Activated naive CD4-positive, alpha-beta T cell treated with anti-CD3 and anti-CD28 coated beads, Interleukin-2, amount 50 U/mL, for 24 hours (primary cell): Measurements from ENCODE around the gene USP50.
"Not testable (repeated sequence)": the region's sequence is repeated elsewhere in the genome, so short reads cannot be mapped to it uniquely, and the experiment has no call there.

ENCODE experiments used
- H3K27ac Mint-ChIP-seq: one replicate; pipeline ENCODE4 v1.8.0; 2021; ENCODE audit warnings: mild to moderate bottlenecking, mixed read lengths
- H3K27me3 Mint-ChIP-seq: one replicate; pipeline ENCODE4 v1.8.0; 2021; ENCODE audit warnings: mixed read lengths
- H3K36me3 Mint-ChIP-seq: one replicate; pipeline ENCODE4 v1.8.0; 2021; ENCODE audit warnings: mixed read lengths
- H3K4me1 Mint-ChIP-seq: one replicate; pipeline ENCODE4 v1.8.0; 2021; ENCODE audit warnings: mixed read lengths
- H3K4me3 Mint-ChIP-seq: one replicate; pipeline ENCODE4 v1.8.0; 2021; ENCODE audit warnings: mild to moderate bottlenecking, mixed read lengths
- H3K9me3 Mint-ChIP-seq: one replicate; pipeline ENCODE4 v1.8.0; 2021; ENCODE audit warnings: mixed read lengths

The USP50 gene

DNA sequence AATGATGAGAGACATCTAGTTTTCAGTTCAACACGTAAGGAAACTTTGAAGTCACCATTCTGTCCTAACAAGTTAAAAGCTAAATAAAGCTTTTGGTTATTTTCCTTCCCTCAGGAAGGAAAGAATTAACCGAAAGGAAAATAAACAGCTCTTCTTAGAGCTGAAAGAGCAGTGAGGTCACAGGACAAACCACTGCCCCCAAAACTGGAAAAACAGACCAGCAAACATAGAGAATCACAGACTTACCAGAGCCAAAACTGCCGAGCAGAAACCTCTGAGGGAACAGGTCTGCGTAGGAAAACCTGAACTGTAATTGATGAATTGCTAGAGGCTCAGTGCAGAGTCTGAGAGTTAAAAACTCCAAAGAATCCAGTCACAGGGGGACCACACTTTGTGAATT lies 14.7 kb downstream of the USP50 start:
- Mint-ChIP-seq H3K9me3 (no peaks in the 10 kb centered on the region), H3K4me3 (no peak overlapping the region), H3K27ac (no peak overlapping the region), H3K27me3 (no peaks in the 10 kb centered on the region), H3K4me1 (no peaks in the 10 kb centered on the region), H3K36me3 (peaks cover 4% of the 10 kb centered on the region)

DNA sequence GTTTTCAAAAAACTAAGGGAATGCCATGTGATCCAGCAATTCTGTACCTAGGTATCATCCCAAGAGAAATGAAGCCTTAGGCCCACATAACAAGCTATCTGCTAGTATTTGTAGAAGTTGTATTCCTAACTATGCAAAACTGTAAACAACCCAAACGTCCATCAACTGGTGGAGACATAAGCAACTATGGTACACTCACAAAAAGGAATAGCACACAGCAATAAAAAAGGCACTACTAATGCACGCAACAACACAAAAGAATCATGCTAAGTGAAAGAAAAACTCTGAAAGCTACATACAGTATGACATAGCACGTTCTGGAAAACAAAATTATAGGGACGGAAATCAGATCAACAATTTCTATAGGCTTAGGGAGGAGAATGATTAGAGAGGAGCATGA lies 15.3 kb downstream of the USP50 start:
- H3K27me3 Mint-ChIP-seq, result no peaks in the 10 kb centered on the region
- no peaks in the 10 kb centered on the region for H3K9me3 Mint-ChIP-seq
- no peak overlapping the region for H3K4me3 Mint-ChIP-seq
- H3K27ac Mint-ChIP-seq, result no peak overlapping the region
- H3K4me1 Mint-ChIP-seq, result no peaks in the 10 kb centered on the region
- peaks cover 4% of the 10 kb centered on the region for H3K36me3 Mint-ChIP-seq

DNA sequence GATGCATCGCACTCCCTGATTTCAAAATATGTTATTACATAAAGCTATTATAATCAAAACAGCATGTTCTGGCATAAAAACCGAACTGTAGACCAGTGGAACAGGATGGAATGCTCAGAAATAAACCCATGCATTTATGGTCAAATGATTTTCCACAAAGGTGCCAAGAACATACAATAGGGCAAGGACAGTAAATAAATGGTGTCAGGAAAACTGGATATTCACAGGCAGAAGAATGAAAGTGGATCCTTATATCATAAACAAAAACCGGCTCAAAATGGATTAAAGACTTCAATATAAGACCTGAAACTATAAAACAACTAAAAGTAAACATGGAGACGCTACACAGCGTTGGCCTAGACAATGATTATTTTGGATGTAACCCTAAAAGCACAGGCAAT lies 22.6 kb downstream of the USP50 start:
- no peak overlapping the region for H3K4me3 Mint-ChIP-seq
- H3K36me3 Mint-ChIP-seq, result no peaks in the 10 kb centered on the region
- H3K27me3 Mint-ChIP-seq, result no peaks in the 10 kb centered on the region
- H3K4me1 Mint-ChIP-seq, result no peaks in the 10 kb centered on the region
- no peaks in the 10 kb centered on the region for H3K9me3 Mint-ChIP-seq
- no peak overlapping the region for H3K27ac Mint-ChIP-seq

DNA sequence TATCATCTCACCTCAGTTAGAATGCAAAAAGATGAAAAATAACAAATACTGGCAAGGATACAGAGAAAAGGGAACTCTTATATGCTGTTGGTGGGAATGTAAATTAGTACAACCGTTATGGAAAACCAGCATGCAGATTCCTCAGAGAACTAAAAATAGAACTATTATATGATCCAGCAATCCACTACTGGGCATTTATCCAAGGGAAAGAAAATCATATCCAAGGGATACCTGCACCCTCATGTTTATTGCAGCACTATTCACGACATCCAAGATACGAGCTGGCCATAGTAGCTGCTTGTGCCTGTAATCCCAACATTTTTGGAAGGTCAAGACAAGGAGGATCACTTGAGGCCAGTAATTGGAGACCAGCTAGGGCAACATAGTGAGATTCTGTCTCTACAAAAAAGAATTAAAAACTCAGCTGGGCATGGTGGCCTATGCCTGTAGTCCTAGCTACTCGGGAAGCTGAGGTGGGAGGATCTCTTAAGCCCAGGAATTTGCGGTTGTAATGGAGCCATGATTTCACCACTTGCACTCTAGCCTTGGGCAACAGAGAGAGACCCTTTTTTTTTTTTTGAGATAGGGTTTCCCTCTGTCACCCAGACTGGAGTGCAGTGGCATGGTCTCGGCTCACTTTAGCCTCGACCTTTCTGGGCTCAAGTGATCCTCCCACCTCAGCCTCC lies 26.6 kb downstream of the USP50 start:
- H3K27ac Mint-ChIP-seq, result no peak overlapping the region
- no peak overlapping the region for H3K4me3 Mint-ChIP-seq
- no peaks in the 10 kb centered on the region for H3K27me3 Mint-ChIP-seq

DNA sequence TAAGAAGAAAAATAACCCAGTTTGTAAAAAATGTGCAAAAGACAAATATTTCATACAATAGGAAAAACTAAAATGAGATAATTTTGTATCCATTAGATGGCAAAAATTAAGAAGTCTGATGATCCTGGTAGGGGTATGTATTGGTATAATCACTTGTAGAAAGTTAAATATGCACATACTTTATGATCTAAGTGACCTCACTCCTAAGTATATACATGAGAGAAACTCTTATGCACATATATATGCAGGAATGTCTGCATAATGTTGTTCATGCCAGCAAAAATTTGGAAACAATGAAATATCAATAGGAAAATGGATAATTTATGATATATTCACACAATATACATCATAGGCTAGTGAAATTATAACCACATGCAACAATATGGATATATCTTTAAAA lies 33.5 kb downstream of the USP50 start:
- no peak overlapping the region for H3K4me3 Mint-ChIP-seq
- peaks cover 3% of the 10 kb centered on the region for H3K36me3 Mint-ChIP-seq
- no peaks in the 10 kb centered on the region for H3K9me3 Mint-ChIP-seq
- no peaks in the 10 kb centered on the region for H3K4me1 Mint-ChIP-seq
- no peak overlapping the region for H3K27ac Mint-ChIP-seq
- H3K27me3 Mint-ChIP-seq, result no peaks in the 10 kb centered on the region

More for the DNA sequence above, 26.6 kb downstream of the USP50 start:
- Mint-ChIP-seq H3K4me1 (no peaks in the 10 kb centered on the region), H3K9me3 (peaks cover 5% of the 10 kb centered on the region), H3K36me3 (peaks cover 3% of the 10 kb centered on the region)

DNA sequence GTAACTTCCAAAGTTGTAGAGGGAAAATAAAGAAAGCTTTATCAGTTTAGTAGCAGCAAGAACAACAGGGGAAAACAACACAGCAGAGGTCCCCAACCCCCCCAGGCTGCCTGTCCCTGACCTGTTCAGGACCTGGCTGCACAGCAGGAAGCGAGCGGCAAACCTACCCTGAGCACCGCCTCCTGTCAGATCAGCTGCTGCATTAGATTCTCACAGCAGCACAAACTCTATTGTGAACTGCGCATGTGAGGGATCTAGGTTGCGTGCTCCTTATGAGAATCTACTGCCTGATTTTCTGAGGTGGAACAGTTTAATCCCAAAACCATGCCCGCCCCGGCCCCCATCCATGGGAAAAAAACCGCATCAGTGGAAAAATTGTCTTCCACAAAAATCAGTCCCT lies 40.3 kb downstream of the USP50 start:
- Mint-ChIP-seq H3K27me3 (no peaks in the 10 kb centered on the region), H3K9me3 (no peaks in the 10 kb centered on the region), H3K4me3 (no peak overlapping the region), H3K4me1 (no peaks in the 10 kb centered on the region), H3K36me3 (peaks cover 4% of the 10 kb centered on the region), H3K27ac (no peak overlapping the region)

DNA sequence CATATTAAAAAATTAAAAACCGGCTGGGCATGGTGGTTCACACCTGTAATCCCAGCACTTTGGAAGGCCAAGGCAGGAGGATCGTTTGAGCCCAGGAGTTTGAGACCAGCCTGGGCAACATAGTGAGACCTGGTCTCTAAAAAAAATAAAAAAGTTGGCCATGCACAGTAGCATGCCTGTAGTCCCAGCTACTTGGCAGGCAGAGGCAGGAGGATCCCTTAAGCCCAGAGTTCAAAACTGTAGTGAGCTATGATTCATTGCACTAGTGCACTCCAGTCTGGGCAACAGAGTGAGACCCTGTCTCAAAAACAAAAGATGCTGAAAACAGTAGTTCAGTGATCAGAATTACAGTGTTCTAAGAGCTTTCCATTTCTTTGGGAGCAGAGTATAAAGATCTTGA lies 40.8 kb downstream of the USP50 start:
- not testable (repeated sequence) for H3K27ac Mint-ChIP-seq, H3K4me1 Mint-ChIP-seq, H3K36me3 Mint-ChIP-seq, H3K27me3 Mint-ChIP-seq, H3K9me3 Mint-ChIP-seq, H3K4me3 Mint-ChIP-seq

DNA sequence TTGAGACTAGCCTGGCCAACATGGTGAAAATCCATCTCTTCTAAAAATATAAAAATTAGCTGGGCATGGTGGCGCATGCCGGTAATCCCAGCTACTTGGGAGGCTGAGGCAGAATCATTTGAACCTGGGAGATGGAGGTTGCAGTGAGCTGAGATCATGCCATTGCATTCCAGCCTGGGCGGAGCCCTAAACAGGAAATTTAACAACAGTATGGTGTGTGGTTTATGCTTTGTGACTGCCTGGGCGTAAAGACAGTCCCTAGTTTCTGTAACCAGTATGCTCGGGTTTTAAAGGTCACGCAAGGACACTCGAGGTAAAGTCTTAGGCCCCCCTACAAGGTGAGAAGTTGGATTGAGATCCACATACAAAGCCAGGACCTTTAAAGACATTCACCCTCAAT lies 43.3 kb downstream of the USP50 start:
- no peak overlapping the region for H3K4me3 Mint-ChIP-seq
- H3K27ac Mint-ChIP-seq, result no peak overlapping the region
- H3K36me3 Mint-ChIP-seq, result peaks cover 12% of the 10 kb centered on the region
- no peaks in the 10 kb centered on the region for H3K4me1 Mint-ChIP-seq
- no peaks in the 10 kb centered on the region for H3K9me3 Mint-ChIP-seq
- H3K27me3 Mint-ChIP-seq, result no peaks in the 10 kb centered on the region

DNA sequence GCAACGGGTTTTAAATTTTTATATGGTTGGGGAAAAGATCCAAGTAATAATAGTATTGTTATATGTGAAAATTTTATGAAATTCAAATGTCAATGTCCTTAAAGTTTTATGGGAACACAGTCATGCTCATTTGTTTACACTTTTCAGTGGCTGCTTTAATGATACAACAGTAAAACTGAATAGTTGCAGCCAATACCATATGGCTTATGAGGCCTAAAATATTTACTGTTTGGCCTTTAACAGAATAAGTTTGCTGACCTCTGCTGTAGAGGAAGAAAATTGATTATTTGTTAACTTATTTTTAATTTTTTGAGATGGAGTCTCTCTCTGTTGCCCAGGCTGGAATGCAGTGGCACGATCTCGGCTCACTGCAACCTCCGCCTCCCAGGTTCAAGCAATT lies 44.7 kb downstream of the USP50 start:
- Mint-ChIP-seq H3K4me1 (no peaks in the 10 kb centered on the region), H3K9me3 (no peaks in the 10 kb centered on the region), H3K4me3 (no peak overlapping the region), H3K27ac (no peak overlapping the region), H3K36me3 (peaks cover 12% of the 10 kb centered on the region), H3K27me3 (no peaks in the 10 kb centered on the region)

DNA sequence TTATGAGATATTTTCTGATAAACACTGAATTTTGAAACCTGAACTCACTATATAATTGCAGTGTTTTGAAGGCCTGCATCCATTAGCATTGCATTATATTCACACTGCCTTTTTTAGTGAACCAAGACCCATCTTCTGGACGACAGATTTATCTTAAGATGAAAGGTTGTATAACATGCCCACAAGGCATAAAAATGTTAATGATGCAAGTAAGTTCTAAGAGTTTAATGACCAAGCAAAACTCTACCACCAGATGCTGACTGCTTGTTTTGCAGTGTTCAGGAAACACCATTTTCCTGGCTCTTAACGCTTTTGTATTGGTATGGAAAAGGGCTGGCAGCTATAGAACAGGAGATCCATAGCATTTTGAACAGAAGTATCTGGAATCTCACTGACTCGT lies 46.1 kb downstream of the USP50 start:
- H3K27me3 Mint-ChIP-seq, result no peaks in the 10 kb centered on the region
- H3K4me3 Mint-ChIP-seq, result no peak overlapping the region
- H3K36me3 Mint-ChIP-seq, result peaks cover 13% of the 10 kb centered on the region
- no peaks in the 10 kb centered on the region for H3K4me1 Mint-ChIP-seq
- no peak overlapping the region for H3K27ac Mint-ChIP-seq
- H3K9me3 Mint-ChIP-seq, result no peaks in the 10 kb centered on the region

DNA sequence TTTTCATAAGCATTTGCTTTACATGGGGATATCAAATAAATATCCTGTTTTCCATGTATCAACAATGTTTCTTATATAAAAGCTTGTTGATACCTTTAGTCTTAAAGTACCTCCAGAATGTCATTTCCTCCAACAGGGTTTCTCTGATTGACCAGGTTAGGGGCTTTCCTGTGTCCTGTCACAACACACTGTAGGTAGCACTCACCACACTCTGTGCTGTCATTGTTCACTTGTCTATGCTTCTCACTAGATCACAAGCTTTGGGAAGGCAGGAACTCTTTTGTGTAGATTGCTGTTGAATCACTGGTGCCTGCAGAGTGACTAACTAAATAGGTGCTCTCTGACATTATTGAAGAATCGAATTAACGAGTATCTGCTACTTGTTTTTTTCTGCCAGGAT lies 49.8 kb downstream of the USP50 start:
- Mint-ChIP-seq H3K4me1 (no peaks in the 10 kb centered on the region), H3K36me3 (peaks cover 13% of the 10 kb centered on the region), H3K9me3 (no peaks in the 10 kb centered on the region), H3K4me3 (no peak overlapping the region), H3K27ac (no peak overlapping the region), H3K27me3 (no peaks in the 10 kb centered on the region)

DNA sequence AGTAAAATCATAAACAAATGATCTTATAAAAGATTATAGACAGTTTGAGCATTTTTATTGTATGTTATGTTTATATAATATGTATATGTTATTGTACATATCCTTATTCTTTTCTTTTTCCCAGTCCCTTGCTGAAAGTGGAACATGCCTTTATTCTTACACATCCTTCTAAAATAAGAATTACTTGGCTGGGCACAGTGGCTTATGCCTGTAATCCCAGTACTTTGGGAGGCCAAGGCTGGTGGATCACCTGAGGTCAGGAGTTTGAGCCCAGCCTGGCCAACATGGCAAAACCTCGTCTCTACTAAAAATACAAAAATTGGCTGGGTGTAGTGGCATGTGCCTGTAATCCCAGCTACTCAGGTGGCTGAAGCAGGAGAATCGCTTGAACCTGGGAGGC lies 51.9 kb downstream of the USP50 start:
- H3K27ac Mint-ChIP-seq, H3K9me3 Mint-ChIP-seq, H3K36me3 Mint-ChIP-seq, H3K4me3 Mint-ChIP-seq, H3K4me1 Mint-ChIP-seq, H3K27me3 Mint-ChIP-seq: not testable (repeated sequence)

DNA sequence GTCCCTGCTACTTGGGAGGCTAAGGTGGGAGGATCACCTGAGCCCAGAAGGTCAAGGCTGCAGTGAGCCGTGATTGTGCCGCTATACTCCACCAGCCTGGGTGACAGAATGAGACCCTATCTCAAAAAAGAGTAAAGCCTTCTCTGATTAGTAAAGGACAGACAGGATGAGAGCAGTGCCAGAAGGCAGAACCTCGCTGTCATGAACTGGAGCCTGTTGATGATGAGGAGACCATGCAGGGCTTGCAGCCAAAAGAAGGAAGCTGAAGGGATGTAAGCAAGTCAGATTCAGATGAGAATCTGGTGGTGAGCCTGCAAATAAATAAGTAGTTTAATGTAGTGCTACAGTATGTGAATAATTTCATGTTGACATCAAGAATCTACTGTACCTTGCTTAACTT lies 52.8 kb downstream of the USP50 start:
- H3K9me3 Mint-ChIP-seq, result no peaks in the 10 kb centered on the region
- no peaks in the 10 kb centered on the region for H3K4me1 Mint-ChIP-seq
- no peaks in the 10 kb centered on the region for H3K27me3 Mint-ChIP-seq
- H3K27ac Mint-ChIP-seq, result peak overlapping the region; percentile 23
- H3K36me3 Mint-ChIP-seq, result peaks cover 10% of the 10 kb centered on the region
- H3K4me3 Mint-ChIP-seq, result no peak overlapping the region

DNA sequence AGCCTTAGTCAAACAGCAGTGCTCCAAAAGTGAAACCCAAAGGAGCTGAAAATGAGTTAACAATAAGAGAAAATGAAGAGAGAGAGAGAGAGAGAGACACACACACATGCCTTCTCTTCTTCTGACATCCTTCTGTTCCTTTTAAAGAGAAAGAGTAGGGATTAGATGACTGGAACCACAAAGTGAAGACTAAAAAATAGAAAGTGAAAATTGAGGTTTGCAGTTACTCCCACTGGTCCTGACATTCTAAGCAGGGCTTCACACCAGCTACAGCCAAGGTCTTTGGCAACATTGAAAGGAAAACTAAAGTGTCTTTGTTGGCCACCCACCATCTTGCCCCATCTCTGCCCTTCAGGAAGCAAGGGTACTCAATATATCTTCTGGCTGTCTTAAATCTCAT lies 59.2 kb downstream of the USP50 start:
- Mint-ChIP-seq H3K4me1 (peaks cover 10% of the 10 kb centered on the region), H3K27ac (no peak overlapping the region), H3K36me3 (peaks cover 14% of the 10 kb centered on the region), H3K4me3 (no peak overlapping the region), H3K27me3 (no peaks in the 10 kb centered on the region), H3K9me3 (no peaks in the 10 kb centered on the region)

DNA sequence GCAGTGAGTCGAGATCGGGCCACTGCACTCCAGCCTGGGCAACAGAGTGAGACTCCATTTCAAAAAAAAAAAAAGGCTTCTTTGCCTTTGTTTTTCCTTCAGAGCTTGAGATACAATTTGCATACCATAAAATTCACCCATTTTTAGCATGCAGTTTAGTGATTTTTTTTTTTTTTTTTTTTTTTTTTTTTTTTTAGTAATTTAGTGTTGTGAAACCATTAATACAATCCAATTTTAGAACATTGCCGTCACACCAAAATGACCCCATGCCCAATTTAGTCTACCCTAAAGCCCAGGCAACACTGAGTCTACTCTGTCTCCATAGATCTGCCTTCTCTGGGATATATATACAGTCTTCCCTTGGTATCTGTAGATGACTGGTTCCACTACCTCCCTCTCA lies 61.1 kb downstream of the USP50 start:
- Mint-ChIP-seq H3K27me3 (no peaks in the 10 kb centered on the region), H3K9me3 (no peaks in the 10 kb centered on the region), H3K36me3 (peaks cover 27% of the 10 kb centered on the region), H3K27ac (no peak overlapping the region), H3K4me3 (no peak overlapping the region), H3K4me1 (peaks cover 10% of the 10 kb centered on the region)

DNA sequence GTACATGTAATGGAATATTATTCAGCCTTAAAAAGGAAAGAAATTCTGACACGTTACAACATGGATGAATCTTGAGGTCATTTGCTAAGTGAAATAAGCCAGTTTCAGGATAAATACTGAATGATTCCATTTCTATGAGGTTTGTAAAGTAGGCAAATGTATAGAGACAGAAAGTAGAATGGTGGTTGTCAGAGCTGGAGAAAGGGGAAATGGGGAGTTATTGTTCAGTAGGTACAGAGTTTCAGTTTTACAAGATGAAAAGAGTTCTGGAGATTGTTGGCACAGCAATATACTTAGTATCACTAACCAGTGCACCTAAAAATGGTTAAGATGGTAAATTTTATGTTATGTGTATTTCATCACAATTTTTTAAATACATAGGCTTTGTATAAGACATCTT lies 61.7 kb downstream of the USP50 start:
- Mint-ChIP-seq H3K36me3 (peaks cover 25% of the 10 kb centered on the region), H3K9me3 (no peaks in the 10 kb centered on the region), H3K27ac (no peak overlapping the region), H3K4me3 (no peak overlapping the region), H3K4me1 (peaks cover 10% of the 10 kb centered on the region), H3K27me3 (no peaks in the 10 kb centered on the region)

DNA sequence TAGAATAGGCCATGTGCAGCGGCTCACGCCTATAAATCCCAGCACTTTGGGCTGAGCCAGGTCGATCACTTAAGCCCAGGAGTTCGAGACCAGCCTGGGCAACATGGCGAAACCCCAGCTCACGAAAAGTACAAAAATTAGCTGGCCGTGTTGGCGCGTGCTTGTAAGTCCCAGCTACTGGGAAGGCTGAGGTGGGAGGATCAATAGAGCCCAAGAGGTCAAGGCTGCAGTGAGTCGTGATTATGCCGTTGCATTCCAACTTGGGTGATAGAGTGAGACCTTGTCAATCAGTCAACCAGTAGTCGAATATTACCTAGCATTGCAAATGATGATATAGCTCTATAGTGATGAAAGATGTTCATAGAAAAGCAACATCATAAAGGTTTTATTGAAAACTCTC lies 70.3 kb downstream of the USP50 start:
- Mint-ChIP-seq H3K9me3 (no peaks in the 10 kb centered on the region), H3K36me3 (peaks cover 27% of the 10 kb centered on the region), H3K27ac (no peak overlapping the region), H3K4me1 (no peaks in the 10 kb centered on the region), H3K27me3 (no peaks in the 10 kb centered on the region), H3K4me3 (no peak overlapping the region)
